ENCODE data around the gene GPD1.

Gene GPD1

GRCh38 chr12:50157259-50157658 lies 53.5 kb downstream of the GPD1 start:
- H3K9ac ChIP-seq (ENCODE audit: insufficient read length), result no peak overlapping the region
- DNase-seq (ENCODE audit: low read depth, low spot score), result no peak
- H3K27ac ChIP-seq, result no peak overlapping the region
- no peaks in the 10 kb centered on the region for H3K9me3 ChIP-seq (ENCODE audit: low read depth, low read length)
- TF ChIP-seq EZH2 (IDR thresholded peaks at IDR 0.05), result no peak
- no peak for TF ChIP-seq POLR2AphosphoS5 (IDR thresholded peaks at IDR 0.05; ENCODE audit: borderline replicate concordance, low read depth, low read length)
- TF ChIP-seq FOXP2 (optimal IDR thresholded peaks at IDR 0.05; ENCODE audit: control extremely low read depth, extremely low read length, insufficient read depth), result no peak
- H3K36me3 ChIP-seq (ENCODE audit: insufficient read depth, low read length), result no peaks in the 10 kb centered on the region
- H3K4me3 ChIP-seq, result no peak overlapping the region

- Histone ChIP-seq H3K27ac (no peak overlapping the region), H3K4me3 (no peak overlapping the region), H3K36me3 (ENCODE audit: insufficient read depth, low read length) (no peaks in the 10 kb centered on the region), H3K9me3 (ENCODE audit: low read depth, low read length) (no peaks in the 10 kb centered on the region), H3K9ac (ENCODE audit: insufficient read length) (no peak overlapping the region)
- no peak for DNase-seq (ENCODE audit: low read depth, low spot score)
- TF ChIP-seq EZH2 (IDR thresholded peaks at IDR 0.05), result no peak
- TF ChIP-seq FOXP2 (optimal IDR thresholded peaks at IDR 0.05; ENCODE audit: control extremely low read depth, extremely low read length, insufficient read depth), result no peak
- TF ChIP-seq POLR2AphosphoS5 (IDR thresholded peaks at IDR 0.05; ENCODE audit: borderline replicate concordance, low read depth, low read length), result no peak
Observed at GRCh38 chr12:50160643-50161042, 56.8 kb downstream of the GPD1 start.

Data from SK-N-MC (cell line).